ENCODE results near the gene ATG14. TPM values are rescaled to one million over a fixed set of nuclear protein-coding genes. Genes with fewer than 3 reads are reported as not detected.

The ATG14 gene
- total and polyA plus RNA-seq, 2 of the 13 experiments (the other 11 are each of a cell fraction or from before 2014, with no cell fraction given), result 7.2 to 9.1 TPM

- Histone ChIP-seq H3K27me3 (ENCODE audit: control insufficient read depth in 1 of 2, insufficient read depth in 2 of 2, low read length in 2 of 2) (no peaks in the 10 kb centered on the region), H3K36me3 (replicated peaks in 1 of 2; ENCODE audit: control insufficient read depth in 1 of 2, insufficient read depth in 2 of 2, low read length in 2 of 2) (peaks cover 13 to 51% of the 10 kb centered on the region in 2 experiments), H3K9me3 (ENCODE audit: low read length) (no peaks in the 10 kb centered on the region), H3K79me2 (ENCODE audit: insufficient read depth, low read length) (no peaks in the 10 kb centered on the region), H2AFZ (ENCODE audit: low read length) (no peak overlapping the region), H4K20me1 (ENCODE audit: insufficient read depth, low read length) (no peaks in the 10 kb centered on the region), H3K27ac (ENCODE audit: extremely low read length, insufficient read depth, low read length) (no peak overlapping the region), H3K9ac (ENCODE audit: insufficient read depth, low read depth, low read length) (no peak overlapping the region), H3K4me1 (ENCODE audit: insufficient read depth, low read length) (peaks cover 8% of the 10 kb centered on the region), H3K4me2 (ENCODE audit: low read depth, low read length) (no peak overlapping the region), H3K4me3 (replicated peaks in 1 of 3; ENCODE audit: insufficient read depth in 1 of 3, low read depth in 2 of 3, low read length in 3 of 3) (no peak overlapping the region)
- no peak for TF ChIP-seq TOPORS (CRISPR knock-in tag; IDR thresholded peaks at IDR 0.05)
- TF ChIP-seq RXRB (CRISPR knock-in tag; IDR thresholded peaks at IDR 0.05; ENCODE audit: borderline replicate concordance), result no peak
- TF ChIP-seq ZBTB49 (CRISPR knock-in tag; IDR thresholded peaks at IDR 0.05; ENCODE audit: borderline replicate concordance), result no peak
- no peak for TF ChIP-seq HNF1B (CRISPR knock-in tag; IDR thresholded peaks at IDR 0.05)
- TF ChIP-seq RARG (CRISPR knock-in tag; IDR thresholded peaks at IDR 0.05; ENCODE audit: low read depth), result no peak
- no peak for TF ChIP-seq SAFB2 (CRISPR knock-in tag; IDR thresholded peaks at IDR 0.05; ENCODE audit: borderline replicate concordance, low read depth)
- no peak for TF ChIP-seq ZNF251 (CRISPR knock-in tag; IDR thresholded peaks at IDR 0.05)
- TF ChIP-seq HMG20B (CRISPR knock-in tag; conservative IDR thresholded peaks at IDR 0.05), result no peak
- TF ChIP-seq HOXA9 (CRISPR knock-in tag; IDR thresholded peaks at IDR 0.05; ENCODE audit: borderline replicate concordance), result no peak
- TF ChIP-seq CBX1 (IDR thresholded peaks at IDR 0.05; ENCODE audit: low read depth), result no peak
- TF ChIP-seq ETV6 (CRISPR knock-in tag; conservative IDR thresholded peaks at IDR 0.05), result no peak
- TF ChIP-seq ELF4 (CRISPR knock-in tag; IDR thresholded peaks at IDR 0.05; ENCODE audit: borderline replicate concordance), result no peak
- no peak for TF ChIP-seq ZNF790 (CRISPR knock-in tag; IDR thresholded peaks at IDR 0.05; ENCODE audit: borderline replicate concordance)
- TF ChIP-seq ZNF569 (CRISPR knock-in tag; IDR thresholded peaks at IDR 0.05; ENCODE audit: borderline replicate concordance), result no peak
- TF ChIP-seq NFATC3 (CRISPR knock-in tag; IDR thresholded peaks at IDR 0.05), result no peak
- no peak for TF ChIP-seq EED (CRISPR knock-in tag; IDR thresholded peaks at IDR 0.05)
- no peak for TF ChIP-seq ELK4 (CRISPR knock-in tag; IDR thresholded peaks at IDR 0.05; ENCODE audit: borderline replicate concordance)
- no peak for TF ChIP-seq ZNF501 (CRISPR knock-in tag; IDR thresholded peaks at IDR 0.05)
- TF ChIP-seq ZNF230 (CRISPR knock-in tag; IDR thresholded peaks at IDR 0.05), result no peak
- intact Hi-C loops (cut with micrococcal nuclease; ENCODE audit: unreplicated experiment) (no loop called here), in situ Hi-C loops (cut with HindIII; ENCODE audit: extremely low pct_ligation_motif_present, low pct_unique_long_range_greater_than_20kb) (no loop called here)
- ATAC-seq, result no peak
- 98% methylated on average over 6 of the region's 6 CpGs for WGBS (ENCODE audit: low lambda C conversion rate)
- CTCF ChIA-PET (ENCODE audit: low intra/inter-chr PET ratio, low total read pairs), result no interaction called here
- BruUV-seq (replicated peaks), result no TSS peak
- POLR2A ChIA-PET, result no interaction called here
- FAIRE-seq, result no peak
- DNase-seq (ENCODE audit: low spot score), result no peak
Observed at GRCh38 chr14:55386037-55386808, 25.4 kb downstream of the ATG14 start.

All from HepG2 (cell line).